ENCODE results near the gene MAP3K2. TPM values are rescaled to one million over a fixed set of nuclear protein-coding genes. Genes with fewer than 3 reads are reported as not detected.

The MAP3K2 gene
- total and polyA plus RNA-seq, 2 of the 8 experiments (the other 6 are each of a cell fraction or from before 2014, with no cell fraction given), result 2.0 to 23.2 TPM

GRCh38 chr2:127408004-127408806 is 20.4 kb upstream of the MAP3K2 start (continued):
- TF ChIP-seq CHD7 (IDR thresholded peaks at IDR 0.05; ENCODE audit: insufficient replicate concordance, low read length), result no peak
- peak in 1 of 2 experiments; percentile 28; a peak in 1 of 3 replicates for TF ChIP-seq EP300 (IDR thresholded peaks at IDR 0.05; ENCODE audit: borderline replicate concordance in 1 of 2, low read depth in 2 of 2, low read length in 2 of 2)
- no peak for TF ChIP-seq RXRA (IDR thresholded peaks at IDR 0.05; ENCODE audit: insufficient read depth, low read depth, low read length)
- TF ChIP-seq ASH2L (IDR thresholded peaks at IDR 0.05; ENCODE audit: low read length), result peak; percentile 69
- TF ChIP-seq CBX5 (IDR thresholded peaks at IDR 0.05; ENCODE audit: low read depth, low read length), result no peak
- no peak for TF ChIP-seq JUN (IDR thresholded peaks at IDR 0.05; ENCODE audit: low read depth, low read length)
- TF ChIP-seq TAF1 (IDR thresholded peaks at IDR 0.05; ENCODE audit: low read depth, low read length), result no peak
- peak; percentile 42 for TF ChIP-seq CREB1 (IDR thresholded peaks at IDR 0.05)
- TF ChIP-seq ATF3 (IDR thresholded peaks at IDR 0.05; ENCODE audit: insufficient read depth, low read depth, low read length), result 0 out of 2 replicates have a peak, but pooled peaks have one; percentile 11
- no peak for TF ChIP-seq SP2 (IDR thresholded peaks at IDR 0.05; ENCODE audit: low read length)
